Keratinocyte (primary cell): Measurements from ENCODE around the gene ARHGAP15.

Source experiments
- EZH2 ChIP-seq: IDR thresholded peaks from one replicate; pipeline ENCODE4 v1.6.1; 2012; ENCODE audit warnings: inconsistent platforms, mild to moderate bottlenecking, low read length, moderate library complexity
- TF ChIP-seq, protein P1 (sequence below), 3 experiments: IDR thresholded peaks in 1 of 3; conservative IDR thresholded peaks in 1 of 3; optimal IDR thresholded peaks in 1 of 3; 2 replicates in 2 of 3; 3 replicates in 1 of 3; pipeline versions ENCODE3 to v1.5.1; 2011; ENCODE audit warnings: low read length in 3 of 3, mild to moderate bottlenecking in 3 of 3, moderate library complexity in 2 of 3, control low read depth in 1 of 3, inconsistent platforms in 1 of 3; ENCODE audit not compliant: insufficient read depth in 2 of 3; ENCODE audit errors: extremely low read depth in 1 of 3

DNA sequence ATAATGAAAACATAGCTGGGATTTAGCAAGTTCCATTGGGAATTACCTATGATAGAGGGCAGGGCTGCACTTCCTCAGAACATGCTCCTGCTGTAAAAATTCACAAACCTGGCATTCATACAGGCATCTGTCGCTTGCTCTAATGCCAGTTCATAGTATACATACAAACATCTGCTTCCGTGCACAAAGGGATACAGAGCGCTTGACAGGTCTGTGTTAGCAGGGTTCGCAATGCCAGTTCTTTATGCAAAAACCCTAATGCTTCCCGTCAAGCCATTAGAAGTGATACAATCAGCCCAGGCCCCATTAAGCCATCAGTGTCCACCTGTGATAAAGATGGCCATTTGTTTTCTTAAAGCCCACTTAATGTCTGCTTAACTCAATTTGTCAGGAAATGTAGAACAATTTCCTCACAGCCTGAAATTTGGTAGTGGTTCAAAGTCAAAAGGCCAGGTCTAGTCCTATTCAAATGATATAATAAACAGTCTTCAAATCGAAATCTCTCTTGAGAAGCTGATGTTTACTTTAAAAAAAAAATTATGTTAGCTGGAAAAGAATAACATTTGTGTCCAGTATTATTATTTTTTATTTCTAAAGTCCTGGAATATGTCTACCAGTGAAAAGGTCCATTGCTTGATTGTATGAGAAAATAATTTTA is 556.3 kb downstream of the ARHGAP15 start:
- no peak for TF ChIP-seq EZH2
- TF ChIP-seq, protein P1, sequence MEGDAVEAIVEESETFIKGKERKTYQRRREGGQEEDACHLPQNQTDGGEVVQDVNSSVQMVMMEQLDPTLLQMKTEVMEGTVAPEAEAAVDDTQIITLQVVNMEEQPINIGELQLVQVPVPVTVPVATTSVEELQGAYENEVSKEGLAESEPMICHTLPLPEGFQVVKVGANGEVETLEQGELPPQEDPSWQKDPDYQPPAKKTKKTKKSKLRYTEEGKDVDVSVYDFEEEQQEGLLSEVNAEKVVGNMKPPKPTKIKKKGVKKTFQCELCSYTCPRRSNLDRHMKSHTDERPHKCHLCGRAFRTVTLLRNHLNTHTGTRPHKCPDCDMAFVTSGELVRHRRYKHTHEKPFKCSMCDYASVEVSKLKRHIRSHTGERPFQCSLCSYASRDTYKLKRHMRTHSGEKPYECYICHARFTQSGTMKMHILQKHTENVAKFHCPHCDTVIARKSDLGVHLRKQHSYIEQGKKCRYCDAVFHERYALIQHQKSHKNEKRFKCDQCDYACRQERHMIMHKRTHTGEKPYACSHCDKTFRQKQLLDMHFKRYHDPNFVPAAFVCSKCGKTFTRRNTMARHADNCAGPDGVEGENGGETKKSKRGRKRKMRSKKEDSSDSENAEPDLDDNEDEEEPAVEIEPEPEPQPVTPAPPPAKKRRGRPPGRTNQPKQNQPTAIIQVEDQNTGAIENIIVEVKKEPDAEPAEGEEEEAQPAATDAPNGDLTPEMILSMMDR (optimal IDR thresholded peaks at IDR 0.05 in 1 of 3, IDR thresholded peaks at IDR 0.05 in 1 of 3, conservative IDR thresholded peaks at IDR 0.05 in 1 of 3; ENCODE audit: extremely low read depth in 1 of 3, insufficient read depth in 2 of 3, low read length in 3 of 3), result no peak
